Liver (tissue), 9 donors: ENCODE measurements around the gene TPM3. TPM values are rescaled to one million over a fixed set of nuclear protein-coding genes. Genes with fewer than 3 reads are reported as not detected.

Experiments used
- DNase-seq: peaks from one replicate; pipeline ENCODE4 v3.0.0-alpha.2; 2017; ENCODE audit warnings: low spot score
- H3K27ac ChIP-seq, 2 donors: one replicate each; pipeline ENCODE4 v1.7.0; 2013; ENCODE audit warnings: inconsistent platforms in 2 of 2, low read length in 2 of 2, control low read depth in 1 of 2, low read depth in 1 of 2, mild to moderate bottlenecking in 1 of 2
- H3K27me3 ChIP-seq, 4 donors: one replicate each; pipeline versions ENCODE4 v1.6.1 to v1.7.0; 2013; ENCODE audit warnings: low read length in 3 of 4, inconsistent platforms in 1 of 4, mild to moderate bottlenecking in 1 of 4, moderate library complexity in 1 of 4; ENCODE audit not compliant: control insufficient read depth in 4 of 4, insufficient read depth in 4 of 4
- H3K36me3 ChIP-seq, 4 donors: one replicate each; pipeline versions ENCODE4 v1.6.1 to v1.7.0; 2013; ENCODE audit warnings: low read length in 3 of 4, mild to moderate bottlenecking in 3 of 4, low read depth in 1 of 4, moderate library complexity in 1 of 4; ENCODE audit not compliant: control insufficient read depth in 4 of 4, insufficient read depth in 3 of 4
- H3K4me1 ChIP-seq, 4 donors: one replicate each; pipeline versions ENCODE4 v1.6.1 to v1.7.0; 2013; ENCODE audit warnings: low read length in 3 of 4, mild to moderate bottlenecking in 3 of 4, moderate library complexity in 1 of 4; ENCODE audit not compliant: control insufficient read depth in 4 of 4, insufficient read depth in 4 of 4
- H3K4me3 ChIP-seq, 3 donors: one replicate each; pipeline versions ENCODE4 v1.6.1 to v1.7.0; 2013; ENCODE audit warnings: low read length in 3 of 3, control low read depth in 1 of 3, low read depth in 1 of 3, mild to moderate bottlenecking in 1 of 3
- H3K9ac ChIP-seq, 2 donors: one replicate each; pipeline ENCODE4 v1.7.0; 2013; ENCODE audit warnings: low read length in 2 of 2, mild to moderate bottlenecking in 2 of 2, moderate library complexity in 2 of 2, control low read depth in 1 of 2, low read depth in 1 of 2
- H3K9me3 ChIP-seq, 4 donors: one replicate each; pipeline versions ENCODE4 v1.6.1 to v1.7.0; 2013; ENCODE audit warnings: low read length in 3 of 4; ENCODE audit not compliant: control insufficient read depth in 4 of 4
- EGR1 ChIP-seq, 2 donors: IDR thresholded peaks; 2 replicates each; pipeline ENCODE4 v1.6.1; 2016 to 2018; ENCODE audit warnings: antibody characterized with exemption in 2 of 2, low read depth in 2 of 2
- FOXA1 ChIP-seq: IDR thresholded peaks from 2 replicates; pipeline ENCODE4 v1.6.1; 2016; ENCODE audit warnings: antibody characterized with exemption
- FOXA2 ChIP-seq: IDR thresholded peaks from 2 replicates; pipeline ENCODE4 v1.6.1; 2016; ENCODE audit warnings: antibody characterized with exemption
- GABPA ChIP-seq, 2 donors: IDR thresholded peaks in 1 of 2; conservative IDR thresholded peaks in 1 of 2; 2 replicates each; pipeline ENCODE4 v1.6.1; 2016; ENCODE audit warnings: antibody characterized with exemption in 2 of 2, mild to moderate bottlenecking in 1 of 2, moderate library complexity in 1 of 2
- HNF4A ChIP-seq, 2 donors: conservative IDR thresholded peaks; 2 replicates each; pipeline ENCODE4 v1.6.1; 2016; ENCODE audit warnings: antibody characterized with exemption in 2 of 2, mild to moderate bottlenecking in 2 of 2
- HNF4G ChIP-seq: IDR thresholded peaks from 2 replicates; pipeline ENCODE4 v1.6.1; 2016; ENCODE audit warnings: antibody characterized with exemption
- JUND ChIP-seq, 2 donors: IDR thresholded peaks; 2 replicates each; pipeline ENCODE4 v1.6.1; 2016; ENCODE audit warnings: antibody characterized with exemption in 2 of 2
- NR2F2 ChIP-seq: IDR thresholded peaks from 2 replicates; pipeline ENCODE4 v1.6.1; 2016; ENCODE audit warnings: antibody characterized with exemption
- RAD21 ChIP-seq, 2 donors: IDR thresholded peaks; 2 replicates each; pipeline ENCODE4 v1.6.1; 2016; ENCODE audit warnings: antibody characterized with exemption in 2 of 2, mild to moderate bottlenecking in 2 of 2
- RXRA ChIP-seq, 2 donors: IDR thresholded peaks; 2 replicates each; pipeline ENCODE4 v1.6.1; 2017 to 2018; ENCODE audit warnings: antibody characterized with exemption in 2 of 2, mild to moderate bottlenecking in 1 of 2
- SP1 ChIP-seq: IDR thresholded peaks from 2 replicates; pipeline ENCODE4 v1.6.1; 2018; ENCODE audit warnings: antibody characterized with exemption, mild to moderate bottlenecking
- TAF1 ChIP-seq: conservative IDR thresholded peaks from 2 replicates; pipeline ENCODE4 v1.6.1; 2016; ENCODE audit warnings: antibody characterized with exemption, mild to moderate bottlenecking
- YY1 ChIP-seq: IDR thresholded peaks from 2 replicates; pipeline ENCODE4 v1.6.1; 2016; ENCODE audit warnings: antibody characterized with exemption, mild to moderate bottlenecking
- WGBS: extraction: QIAGEN DNeasy Blood & Tissue Kit; methylation state at CpG from one replicate; pipeline ENCODE4 v1.1.7; 2013; 5-methylcytosine and 5-hydroxymethylcytosine counted together
- polyA plus RNA-seq, 2 donors: library from polyadenylated mRNA; stranded (reverse) in 1 of 2; unstranded in 1 of 2; fragments of 200-250 nt in 1 of 2; fragments of >200 nt in 1 of 2; fragmentation: Nextera tagmentation in 1 of 2; extraction: Ambion mirVana in 1 of 2; gene quantifications; one replicate each; pipeline versions ENCODE4 v1.2.1 to v1.2.3, GENCODE V29; 2013 to 2015
- total RNA-seq, 2 donors: library from RNA; depleted of rRNA; stranded (reverse); fragments of >200 nt; gene quantifications; one replicate each; pipeline ENCODE4 v1.2.3, GENCODE V29; 2014
- TF ChIP-seq, protein P1 (sequence below): IDR thresholded peaks from 2 replicates; pipeline ENCODE4 v1.6.1; 2016; ENCODE audit warnings: antibody characterized with exemption
- TF ChIP-seq, protein P2 (sequence below): IDR thresholded peaks from 2 replicates; pipeline ENCODE4 v1.6.1; 2016; ENCODE audit warnings: antibody characterized with exemption
- TF ChIP-seq, protein P3 (sequence below): IDR thresholded peaks from 2 replicates; pipeline ENCODE4 v1.6.1; 2016; ENCODE audit warnings: antibody characterized with exemption, mild to moderate bottlenecking
- TF ChIP-seq, protein P4 (sequence below): fragments of 150-350 bp; IDR thresholded peaks from 2 replicates; pipeline ENCODE4 v1.5.1; 2017; ENCODE audit warnings: improper control_type of control experiment, low read depth, low read length; ENCODE audit not compliant: missing input control
- donor health status: healthy.
- donor health status: healthy.
- donor health status: healthy.
- donor health status: healthy.
- donor health status: healthy.

Gene TPM3
- total and polyA plus RNA-seq, 4 donors, result 89.6 to 120 (median 109) TPM

DNA sequence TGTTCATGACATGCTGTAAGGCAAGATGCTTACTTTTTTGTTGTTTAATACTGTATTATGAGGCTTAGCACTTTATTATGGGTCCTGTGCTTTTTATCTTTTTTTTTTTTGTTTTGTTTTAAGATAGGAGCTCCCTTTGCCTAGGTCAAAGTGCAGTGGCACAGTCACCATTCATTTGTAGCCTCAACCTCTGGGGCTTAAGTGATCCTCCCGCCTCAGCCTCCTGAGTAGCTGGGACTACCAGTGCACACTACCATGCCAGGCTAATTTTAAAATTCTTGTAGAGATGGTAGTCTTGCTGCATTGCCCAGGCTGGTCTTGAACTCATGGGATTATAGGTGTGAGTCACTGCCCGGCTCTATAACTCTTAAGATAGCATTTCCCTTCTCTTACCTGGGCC is 33.5 kb upstream of the TPM3 start (continued):
- TF ChIP-seq, protein P1, sequence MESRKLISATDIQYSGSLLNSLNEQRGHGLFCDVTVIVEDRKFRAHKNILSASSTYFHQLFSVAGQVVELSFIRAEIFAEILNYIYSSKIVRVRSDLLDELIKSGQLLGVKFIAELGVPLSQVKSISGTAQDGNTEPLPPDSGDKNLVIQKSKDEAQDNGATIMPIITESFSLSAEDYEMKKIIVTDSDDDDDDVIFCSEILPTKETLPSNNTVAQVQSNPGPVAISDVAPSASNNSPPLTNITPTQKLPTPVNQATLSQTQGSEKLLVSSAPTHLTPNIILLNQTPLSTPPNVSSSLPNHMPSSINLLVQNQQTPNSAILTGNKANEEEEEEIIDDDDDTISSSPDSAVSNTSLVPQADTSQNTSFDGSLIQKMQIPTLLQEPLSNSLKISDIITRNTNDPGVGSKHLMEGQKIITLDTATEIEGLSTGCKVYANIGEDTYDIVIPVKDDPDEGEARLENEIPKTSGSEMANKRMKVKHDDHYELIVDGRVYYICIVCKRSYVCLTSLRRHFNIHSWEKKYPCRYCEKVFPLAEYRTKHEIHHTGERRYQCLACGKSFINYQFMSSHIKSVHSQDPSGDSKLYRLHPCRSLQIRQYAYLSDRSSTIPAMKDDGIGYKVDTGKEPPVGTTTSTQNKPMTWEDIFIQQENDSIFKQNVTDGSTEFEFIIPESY, result no peak
- TF ChIP-seq JUND (IDR thresholded peaks at IDR 0.05) (no peak), SP1 (no peak)

DNA sequence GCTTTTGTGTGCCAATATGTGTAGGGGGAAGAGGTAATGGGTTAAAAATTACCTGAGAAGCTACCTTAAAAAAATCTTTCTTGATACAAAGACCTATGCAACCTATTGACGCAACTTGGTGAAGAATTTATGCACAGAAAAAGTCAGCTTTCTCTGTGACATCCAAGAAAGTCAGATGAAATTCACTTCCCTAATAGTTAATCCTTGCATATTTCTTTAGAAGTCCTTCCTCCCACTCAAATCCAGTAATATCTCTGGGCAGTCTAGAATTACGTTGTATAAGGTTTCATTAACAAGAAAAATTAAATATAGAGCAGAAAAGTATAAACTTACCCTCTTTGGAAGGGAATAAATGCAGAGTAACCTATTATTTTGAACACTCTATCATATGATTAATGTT is 31.7 kb upstream of the TPM3 start:
- no peak for DNase-seq
- WGBS, result 84% methylated on average over 2 of the region's 2 CpGs
- no peak overlapping the region for H3K4me3 ChIP-seq
- peaks cover 4 to 23% (median 18%) of the 10 kb centered on the region in 4 donors for H3K4me1 ChIP-seq
- no peak overlapping the region for H3K27ac ChIP-seq
- peaks cover 1 to 19% (median 14%) of the 10 kb centered on the region in 4 donors for H3K36me3 ChIP-seq
- no peak overlapping the region for H3K9ac ChIP-seq
- no peak for TF ChIP-seq JUND (IDR thresholded peaks at IDR 0.05)
- no peaks in the 10 kb centered on the region for H3K9me3 ChIP-seq
- no peaks in the 10 kb centered on the region for H3K27me3 ChIP-seq

DNA sequence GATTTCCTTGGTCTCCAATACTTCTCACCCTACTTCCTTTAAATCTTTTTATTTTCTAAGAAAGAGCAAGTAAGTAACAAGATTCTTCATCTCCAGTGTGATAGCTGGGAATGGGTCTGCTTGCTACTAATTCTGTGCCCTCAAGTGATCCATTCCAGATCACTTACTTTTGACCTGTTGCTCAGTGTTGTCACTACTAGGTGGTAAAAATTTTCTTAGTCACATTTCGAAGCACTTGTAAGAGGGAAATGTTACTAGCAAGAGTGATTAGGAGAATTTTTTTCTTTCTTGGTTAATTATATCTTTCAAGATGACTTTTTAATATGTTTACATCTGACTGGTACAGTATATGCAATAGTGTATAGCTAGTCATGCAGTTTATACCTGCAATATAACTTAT is 31.0 kb upstream of the TPM3 start:
- DNase-seq, result no peak
- peaks cover 0 to 15% (median 11%) of the 10 kb centered on the region in 4 donors for H3K36me3 ChIP-seq
- WGBS, result 89% methylated on average over 1 of the region's 1 CpG
- no peak overlapping the region for H3K9ac ChIP-seq
- H3K9me3 ChIP-seq, result no peaks in the 10 kb centered on the region
- H3K4me3 ChIP-seq, result no peak overlapping the region
- no peak for TF ChIP-seq YY1
- TF ChIP-seq, protein P2, sequence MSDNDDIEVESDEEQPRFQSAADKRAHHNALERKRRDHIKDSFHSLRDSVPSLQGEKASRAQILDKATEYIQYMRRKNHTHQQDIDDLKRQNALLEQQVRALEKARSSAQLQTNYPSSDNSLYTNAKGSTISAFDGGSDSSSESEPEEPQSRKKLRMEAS, result no peak
- TF ChIP-seq EGR1 (IDR thresholded peaks at IDR 0.05; ENCODE audit: low read depth in 2 of 2), result no peak
- TF ChIP-seq TAF1, result no peak
- TF ChIP-seq HNF4G, result no peak
- TF ChIP-seq, protein P1, result no peak
- TF ChIP-seq RAD21 (IDR thresholded peaks at IDR 0.05), result no peak
- no peak for TF ChIP-seq JUND (IDR thresholded peaks at IDR 0.05)
- TF ChIP-seq, protein P3, sequence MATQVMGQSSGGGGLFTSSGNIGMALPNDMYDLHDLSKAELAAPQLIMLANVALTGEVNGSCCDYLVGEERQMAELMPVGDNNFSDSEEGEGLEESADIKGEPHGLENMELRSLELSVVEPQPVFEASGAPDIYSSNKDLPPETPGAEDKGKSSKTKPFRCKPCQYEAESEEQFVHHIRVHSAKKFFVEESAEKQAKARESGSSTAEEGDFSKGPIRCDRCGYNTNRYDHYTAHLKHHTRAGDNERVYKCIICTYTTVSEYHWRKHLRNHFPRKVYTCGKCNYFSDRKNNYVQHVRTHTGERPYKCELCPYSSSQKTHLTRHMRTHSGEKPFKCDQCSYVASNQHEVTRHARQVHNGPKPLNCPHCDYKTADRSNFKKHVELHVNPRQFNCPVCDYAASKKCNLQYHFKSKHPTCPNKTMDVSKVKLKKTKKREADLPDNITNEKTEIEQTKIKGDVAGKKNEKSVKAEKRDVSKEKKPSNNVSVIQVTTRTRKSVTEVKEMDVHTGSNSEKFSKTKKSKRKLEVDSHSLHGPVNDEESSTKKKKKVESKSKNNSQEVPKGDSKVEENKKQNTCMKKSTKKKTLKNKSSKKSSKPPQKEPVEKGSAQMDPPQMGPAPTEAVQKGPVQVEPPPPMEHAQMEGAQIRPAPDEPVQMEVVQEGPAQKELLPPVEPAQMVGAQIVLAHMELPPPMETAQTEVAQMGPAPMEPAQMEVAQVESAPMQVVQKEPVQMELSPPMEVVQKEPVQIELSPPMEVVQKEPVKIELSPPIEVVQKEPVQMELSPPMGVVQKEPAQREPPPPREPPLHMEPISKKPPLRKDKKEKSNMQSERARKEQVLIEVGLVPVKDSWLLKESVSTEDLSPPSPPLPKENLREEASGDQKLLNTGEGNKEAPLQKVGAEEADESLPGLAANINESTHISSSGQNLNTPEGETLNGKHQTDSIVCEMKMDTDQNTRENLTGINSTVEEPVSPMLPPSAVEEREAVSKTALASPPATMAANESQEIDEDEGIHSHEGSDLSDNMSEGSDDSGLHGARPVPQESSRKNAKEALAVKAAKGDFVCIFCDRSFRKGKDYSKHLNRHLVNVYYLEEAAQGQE, result no peak
- no peak for TF ChIP-seq NR2F2
- TF ChIP-seq RXRA (IDR thresholded peaks at IDR 0.05), result no peak
- no peak for TF ChIP-seq FOXA1
- TF ChIP-seq, protein P4, sequence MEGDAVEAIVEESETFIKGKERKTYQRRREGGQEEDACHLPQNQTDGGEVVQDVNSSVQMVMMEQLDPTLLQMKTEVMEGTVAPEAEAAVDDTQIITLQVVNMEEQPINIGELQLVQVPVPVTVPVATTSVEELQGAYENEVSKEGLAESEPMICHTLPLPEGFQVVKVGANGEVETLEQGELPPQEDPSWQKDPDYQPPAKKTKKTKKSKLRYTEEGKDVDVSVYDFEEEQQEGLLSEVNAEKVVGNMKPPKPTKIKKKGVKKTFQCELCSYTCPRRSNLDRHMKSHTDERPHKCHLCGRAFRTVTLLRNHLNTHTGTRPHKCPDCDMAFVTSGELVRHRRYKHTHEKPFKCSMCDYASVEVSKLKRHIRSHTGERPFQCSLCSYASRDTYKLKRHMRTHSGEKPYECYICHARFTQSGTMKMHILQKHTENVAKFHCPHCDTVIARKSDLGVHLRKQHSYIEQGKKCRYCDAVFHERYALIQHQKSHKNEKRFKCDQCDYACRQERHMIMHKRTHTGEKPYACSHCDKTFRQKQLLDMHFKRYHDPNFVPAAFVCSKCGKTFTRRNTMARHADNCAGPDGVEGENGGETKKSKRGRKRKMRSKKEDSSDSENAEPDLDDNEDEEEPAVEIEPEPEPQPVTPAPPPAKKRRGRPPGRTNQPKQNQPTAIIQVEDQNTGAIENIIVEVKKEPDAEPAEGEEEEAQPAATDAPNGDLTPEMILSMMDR, result no peak
- TF ChIP-seq GABPA (IDR thresholded peaks at IDR 0.05 in 1 of 2, conservative IDR thresholded peaks at IDR 0.05 in 1 of 2), result no peak
- no peak for TF ChIP-seq FOXA2
- no peak for TF ChIP-seq HNF4A (conservative IDR thresholded peaks at IDR 0.05)
- H3K27me3 ChIP-seq, result no peaks in the 10 kb centered on the region
- H3K27ac ChIP-seq, result no peak overlapping the region
- H3K4me1 ChIP-seq, result peaks cover 4 to 28% (median 24%) of the 10 kb centered on the region in 4 donors
